Right atrium auricular region (tissue), 2 donors: ENCODE data around the gene RALGPS2. TPM values are rescaled to one million over a fixed set of nuclear protein-coding genes. Genes with fewer than 3 reads are reported as not detected.
"Not testable (repeated sequence)": the region's sequence is repeated elsewhere in the genome, so short reads cannot be mapped to it uniquely, and the experiment has no call there.

Source experiments
- DNase-seq: peaks from one replicate; pipeline ENCODE4 v3.0.0-alpha.2; 2019; ENCODE audit warnings: low spot score
- H3K27ac ChIP-seq, 2 donors: fragments of 200-600 bp; sonication (generic); 1 replicate in 1 of 2; 2 replicates in 1 of 2; pipeline ENCODE4 v1.5.1; 2016 to 2019
- H3K27me3 ChIP-seq, 2 donors: fragments of 200-600 bp; sonication (generic); one replicate each; pipeline versions ENCODE4 v1.5.1 to v1.6.0; 2017 to 2019
- H3K36me3 ChIP-seq: fragments of 200-600 bp; sonication (generic); one replicate; pipeline ENCODE4 v1.5.1; 2016
- H3K4me1 ChIP-seq, 2 donors: fragments of 200-600 bp; sonication (generic); one replicate each; pipeline versions ENCODE4 v1.5.1 to v1.6.0; 2017 to 2019
- H3K4me3 ChIP-seq, 2 donors: fragments of 200-600 bp; sonication (generic); 1 replicate in 1 of 2; 2 replicates in 1 of 2; pipeline ENCODE4 v1.5.1; 2017 to 2019; ENCODE audit warnings: mild to moderate bottlenecking in 1 of 2, moderate library complexity in 1 of 2
- H3K9me3 ChIP-seq, 2 donors: fragments of 200-600 bp; sonication (generic); one replicate each; pipeline ENCODE4 v1.5.1; 2019
- CTCF ChIP-seq, 2 donors: fragments of 200-600 bp; sonication (generic); IDR thresholded peaks; one replicate each; pipeline ENCODE4 v1.5.1; 2019; ENCODE audit warnings: antibody characterized with exemption in 2 of 2
- total RNA-seq, 2 donors: library from RNA; depleted of rRNA; stranded (reverse); fragments of >200 nt; gene quantifications; one replicate each; pipeline ENCODE4 v1.1.0, GENCODE V29; 2016

The RALGPS2 gene
- total RNA-seq, 2 donors from 2014 or later = 9.0 to 16.1 TPM

GRCh38 chr1:178752891-178753290 is 27.8 kb downstream of the RALGPS2 start:
- H3K4me3 ChIP-seq = no peak overlapping the region
- no peak for DNase-seq
- H3K9me3 ChIP-seq = no peaks in the 10 kb centered on the region
- TF ChIP-seq CTCF (IDR thresholded peaks at IDR 0.05) = no peak
- H3K36me3 ChIP-seq = no peaks in the 10 kb centered on the region
- H3K4me1 ChIP-seq = no peaks in the 10 kb centered on the region
- no peak overlapping the region for H3K27ac ChIP-seq
- H3K27me3 ChIP-seq = no peaks in the 10 kb centered on the region

GRCh38 chr1:178754655-178755256 is 29.7 kb downstream of the RALGPS2 start:
- H3K9me3 ChIP-seq, H3K27ac ChIP-seq, H3K4me3 ChIP-seq, H3K36me3 ChIP-seq, H3K4me1 ChIP-seq, H3K27me3 ChIP-seq, DNase-seq: not testable (repeated sequence)

GRCh38 chr1:178768423-178768822 is 43.4 kb downstream of the RALGPS2 start:
- H3K36me3 ChIP-seq = no peaks in the 10 kb centered on the region
- H3K4me3 ChIP-seq = no peak overlapping the region
- no peaks in the 10 kb centered on the region for H3K27me3 ChIP-seq
- no peak overlapping the region for H3K27ac ChIP-seq
- peak; percentile 63 to 76 for TF ChIP-seq CTCF (IDR thresholded peaks at IDR 0.05)
- DNase-seq = no peak
- peaks cover 0 to 17% of the 10 kb centered on the region in 2 donors for H3K9me3 ChIP-seq
- no peaks in the 10 kb centered on the region for H3K4me1 ChIP-seq

- H3K36me3 ChIP-seq = no peaks in the 10 kb centered on the region
- no peak overlapping the region for H3K27ac ChIP-seq
- DNase-seq = no peak
- H3K4me3 ChIP-seq = no peak overlapping the region
- H3K27me3 ChIP-seq = no peaks in the 10 kb centered on the region
- TF ChIP-seq CTCF (IDR thresholded peaks at IDR 0.05) = no peak
- H3K9me3 ChIP-seq = no peaks in the 10 kb centered on the region
- H3K4me1 ChIP-seq = no peaks in the 10 kb centered on the region
Measured at GRCh38 chr1:178772952-178773351, 47.9 kb downstream of the RALGPS2 start.

GRCh38 chr1:178774263-178774662 is 49.2 kb downstream of the RALGPS2 start:
- Histone ChIP-seq H3K4me1 (peaks cover 0 to 3% of the 10 kb centered on the region in 2 donors), H3K27ac (no peak overlapping the region), H3K4me3 (no peak overlapping the region), H3K9me3 (no peaks in the 10 kb centered on the region), H3K27me3 (no peaks in the 10 kb centered on the region), H3K36me3 (no peaks in the 10 kb centered on the region)
- DNase-seq = no peak
- peak; percentile 25 to 61 for TF ChIP-seq CTCF (IDR thresholded peaks at IDR 0.05)

- Histone ChIP-seq H3K27me3 (no peaks in the 10 kb centered on the region), H3K4me1 (peaks cover 0 to 3% of the 10 kb centered on the region in 2 donors), H3K4me3 (no peak overlapping the region), H3K27ac (no peak overlapping the region), H3K9me3 (no peaks in the 10 kb centered on the region), H3K36me3 (no peaks in the 10 kb centered on the region)
- DNase-seq = no peak
- TF ChIP-seq CTCF (IDR thresholded peaks at IDR 0.05) = no peak
Measured at GRCh38 chr1:178776553-178776952, 51.5 kb downstream of the RALGPS2 start.
